ENCODE measurements around the gene CAMTA1. TPM values are rescaled to one million over a fixed set of nuclear protein-coding genes. Genes with fewer than 3 reads are reported as not detected.

Gene CAMTA1
- total RNA-seq, 2 experiments from 2014 or later, result 43.9 to 73.3 TPM

GRCh38 chr1:6783936-6784559, 1.2 kb upstream of the CAMTA1 start:
- TF ChIP-seq CTCF (conservative IDR thresholded peaks at IDR 0.05; ENCODE audit: low read length), result no peak
- TF ChIP-seq EZH2phosphoT487 (IDR thresholded peaks at IDR 0.05; ENCODE audit: borderline replicate concordance, low read depth, low read length), result no peak
- H3K9me2 ChIP-seq (ENCODE audit: insufficient read depth, low read length), result no peaks in the 10 kb centered on the region
- BruUV-seq (replicated peaks), result no TSS peak
- H3K4me2 ChIP-seq (ENCODE audit: low read length), result peak overlapping the region; percentile 99
- H3K79me2 ChIP-seq (ENCODE audit: insufficient read depth, low read depth, low read length), result peaks cover 42% of the 10 kb centered on the region; the same call in 1 of the 2 replicates
- CTCF ChIA-PET (ENCODE audit: unreplicated experiment), result no interaction called here
- H3K9me3 ChIP-seq (ENCODE audit: low read length), result no peaks in the 10 kb centered on the region
- H3K27ac ChIP-seq (ENCODE audit: low read depth, low read length, poor library complexity, severe bottlenecking), result peak overlapping the region; percentile 71
- POLR2A ChIA-PET, result interaction anchor here (0.6 kb wide), 2 partner anchors 50 to 1974 kb away, joined by 3 to 4 read pairs; no protein-coding TSS in a partner anchor
- H3K4me3 ChIP-seq (ENCODE audit: low read depth, low read length, poor library complexity, severe bottlenecking), result peak overlapping the region; percentile 96
- intact Hi-C loops (cut with micrococcal nuclease; ENCODE audit: unreplicated experiment), result loop anchor here (5.0 kb wide), 2 partner anchors 57 to 82 kb away; partner anchors contain the start of gene DNAJC11
- H3K36me3 ChIP-seq (ENCODE audit: insufficient read depth, low read length), result no peaks in the 10 kb centered on the region
- H2AFZ ChIP-seq (ENCODE audit: low read length), result peak overlapping the region; percentile 62
- H4K20me1 ChIP-seq (ENCODE audit: insufficient read depth, low read length), result peaks cover 13% of the 10 kb centered on the region; the same call in 1 of the 2 replicates
- DNase-seq (ENCODE audit: low spot score), result peak; percentile 28
- H3K4me1 ChIP-seq (ENCODE audit: insufficient read depth, low read length, poor library complexity, severe bottlenecking), result peaks cover 30% of the 10 kb centered on the region

- ChIA-PET POLR2A (interaction anchor here (0.6 kb wide), 1 partner anchor 1974 kb away, joined by 3 read pairs; no protein-coding TSS in a partner anchor), CTCF (ENCODE audit: unreplicated experiment) (no interaction called here)
- no peaks in the 10 kb centered on the region for H3K9me2 ChIP-seq (ENCODE audit: insufficient read depth, low read length)
- no peaks in the 10 kb centered on the region for H3K36me3 ChIP-seq (ENCODE audit: insufficient read depth, low read length)
- DNase-seq (ENCODE audit: low spot score), result peak; percentile 100
- TF ChIP-seq EZH2phosphoT487 (IDR thresholded peaks at IDR 0.05; ENCODE audit: borderline replicate concordance, low read depth, low read length), result no peak
- TF ChIP-seq CTCF (conservative IDR thresholded peaks at IDR 0.05; ENCODE audit: low read length), result no peak
- intact Hi-C loops (cut with micrococcal nuclease; ENCODE audit: unreplicated experiment), result loop anchor here (5.0 kb wide), 2 partner anchors 57 to 82 kb away; partner anchors contain the start of gene DNAJC11
- peak overlapping the region; percentile 99 for H3K4me2 ChIP-seq (ENCODE audit: low read length)
- H3K9me3 ChIP-seq (ENCODE audit: low read length), result no peaks in the 10 kb centered on the region
- peak overlapping the region; percentile 71 for H3K27ac ChIP-seq (ENCODE audit: low read depth, low read length, poor library complexity, severe bottlenecking)
- no TSS peak for BruUV-seq (replicated peaks)
- H3K4me1 ChIP-seq (ENCODE audit: insufficient read depth, low read length, poor library complexity, severe bottlenecking), result peaks cover 35% of the 10 kb centered on the region
- H3K4me3 ChIP-seq (ENCODE audit: low read depth, low read length, poor library complexity, severe bottlenecking), result peak overlapping the region; percentile 96
- H2AFZ ChIP-seq (ENCODE audit: low read length), result peak overlapping the region; percentile 62
- peaks cover 49% of the 10 kb centered on the region; the same call in 1 of the 2 replicates for H3K79me2 ChIP-seq (ENCODE audit: insufficient read depth, low read depth, low read length)
- H4K20me1 ChIP-seq (ENCODE audit: insufficient read depth, low read length), result peaks cover 17% of the 10 kb centered on the region; the same call in 1 of the 2 replicates
These were observed 515 bp upstream of the CAMTA1 start for GRCh38 chr1:6784560-6785317.
